Islet of Langerhans (tissue), 1 donor: ENCODE results near the gene BRCC3.

Experiments used
- FAIRE-seq: peaks from one replicate; lab custom pipeline; 2011; peaks lifted over from hg19 to GRCh38; lab: Jason Lieb, UNC

The BRCC3 gene

DNA sequence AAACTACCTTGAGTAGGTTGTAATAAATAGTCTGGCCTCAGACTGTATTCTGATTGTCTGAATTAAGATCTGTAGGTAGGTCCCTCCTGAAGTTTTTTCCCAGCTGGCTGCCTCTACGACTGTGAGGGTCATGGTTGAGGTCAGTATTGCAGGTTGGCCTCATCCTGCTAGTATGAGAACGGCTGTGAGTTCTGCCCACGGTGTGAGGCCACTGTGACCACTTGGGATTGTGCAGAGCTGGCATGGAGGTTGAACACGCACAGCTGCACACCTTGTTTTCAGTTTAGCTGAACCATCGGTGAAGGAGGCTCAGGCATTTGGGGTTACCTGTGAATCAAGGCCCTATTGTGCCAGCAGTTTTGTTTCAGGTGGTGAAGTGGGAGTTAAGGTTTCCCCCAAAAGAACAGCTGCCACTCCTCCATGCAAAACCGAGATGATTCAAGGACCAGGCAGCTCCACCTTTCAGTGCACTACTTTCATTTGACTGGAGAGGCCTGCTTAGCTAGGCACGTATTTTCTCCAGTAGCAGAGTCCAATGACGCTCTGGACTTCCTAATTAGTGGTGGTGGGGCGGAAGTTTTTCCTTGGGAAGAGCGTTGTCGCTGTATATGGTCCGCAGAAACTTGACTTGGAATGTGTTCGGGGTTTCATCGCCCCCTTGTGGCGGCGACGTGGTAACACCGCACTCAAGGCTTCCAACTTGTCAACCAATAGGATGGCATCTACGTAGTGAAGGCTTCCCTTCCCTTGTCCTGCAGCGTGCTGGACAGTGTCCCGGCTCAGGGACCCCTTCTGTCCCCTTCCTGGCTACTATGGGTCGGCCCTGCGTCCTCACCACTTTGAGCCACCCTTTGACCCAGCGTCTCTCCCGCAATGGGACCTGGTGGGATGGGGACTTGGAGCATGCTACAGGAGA, 14.2 kb upstream of the BRCC3 start:
- FAIRE-seq: peak; percentile 86

- no peak for FAIRE-seq
Observed at GRCh38 chrX:155061760-155062159, 9.5 kb upstream of the BRCC3 start.

- no peak for FAIRE-seq
Observed at GRCh38 chrX:155065035-155065734, 6.1 kb upstream of the BRCC3 start.

DNA sequence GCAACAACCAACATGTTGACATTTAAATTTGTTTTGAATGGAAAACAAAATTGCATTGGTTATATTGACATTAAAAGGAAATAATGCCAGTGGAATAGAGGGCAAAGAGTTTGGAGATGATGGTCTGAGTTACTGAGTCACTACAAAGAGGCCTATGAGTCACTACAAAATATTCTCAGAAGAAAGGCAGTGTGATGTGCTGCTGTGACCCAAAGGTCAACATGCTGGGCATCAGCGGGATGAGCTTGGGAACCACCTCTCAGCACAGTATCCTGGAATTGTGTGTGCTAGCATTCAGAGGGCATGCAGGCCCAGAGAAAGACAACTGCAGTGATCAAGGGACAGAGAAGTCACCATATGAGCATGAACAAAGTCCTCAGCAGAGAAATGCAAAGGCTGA, 3.1 kb upstream of the BRCC3 start:
- no peak for FAIRE-seq

DNA sequence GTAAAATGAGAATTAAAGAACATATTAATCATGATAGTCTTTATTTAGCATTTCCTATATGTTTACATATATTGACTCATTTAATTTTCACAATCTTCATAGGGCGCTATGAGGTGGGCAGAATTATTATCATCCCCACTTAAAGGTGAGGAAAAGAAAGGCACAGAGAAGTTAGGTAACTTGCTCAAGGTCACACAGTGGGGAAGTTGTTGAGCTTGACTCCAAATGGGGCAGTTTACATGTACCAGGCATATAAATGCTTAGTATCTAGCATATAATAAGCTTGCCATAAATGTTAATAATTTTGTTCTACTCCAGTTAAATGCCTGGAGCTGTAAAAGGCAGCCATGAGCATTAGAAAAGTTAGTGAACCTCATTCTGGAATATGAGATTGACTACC, 1.9 kb upstream of the BRCC3 start:
- FAIRE-seq: no peak

- FAIRE-seq: no peak
Observed at GRCh38 chrX:155070038-155070437, 1.3 kb upstream of the BRCC3 start.

- no peak for FAIRE-seq
Observed at GRCh38 chrX:155070663-155070974, 689 bp upstream of the BRCC3 start.

GRCh38 chrX:155071694-155072280, 479 bp downstream of the BRCC3 start:
- FAIRE-seq: no peak

DNA sequence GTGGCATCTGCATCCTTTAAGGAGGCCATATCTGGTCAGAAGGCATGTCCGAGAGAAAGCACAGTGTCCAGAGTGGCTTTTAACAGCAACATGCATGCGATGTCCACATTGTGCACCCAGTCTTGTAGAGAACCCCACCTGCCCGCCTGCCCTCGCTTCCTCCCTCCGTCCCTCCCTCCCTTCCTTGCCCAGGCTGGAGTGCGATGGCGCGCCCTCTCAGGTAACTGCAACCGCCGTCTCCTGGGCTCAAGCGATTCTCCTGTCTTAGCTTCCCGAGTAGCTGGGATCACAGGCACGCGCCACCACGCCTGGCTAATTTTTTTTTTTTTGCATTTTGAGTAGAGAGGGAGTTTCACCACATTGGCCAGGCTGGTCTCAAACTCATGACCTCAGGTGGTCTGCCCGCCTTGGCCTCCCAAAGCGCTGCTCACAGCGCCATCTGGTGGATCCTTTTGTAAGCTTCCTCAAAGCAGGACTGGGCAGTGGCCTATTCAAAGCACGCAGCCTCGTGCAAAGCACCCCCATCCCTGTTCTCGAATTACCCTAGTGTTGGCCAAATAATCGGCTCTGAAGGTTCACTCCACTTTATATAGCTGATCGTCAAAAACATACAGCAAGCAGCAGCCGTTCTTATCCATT, 15.0 kb downstream of the BRCC3 start:
- no peak for FAIRE-seq

- FAIRE-seq: no peak
Observed at GRCh38 chrX:155086961-155087735, 15.8 kb downstream of the BRCC3 start.

DNA sequence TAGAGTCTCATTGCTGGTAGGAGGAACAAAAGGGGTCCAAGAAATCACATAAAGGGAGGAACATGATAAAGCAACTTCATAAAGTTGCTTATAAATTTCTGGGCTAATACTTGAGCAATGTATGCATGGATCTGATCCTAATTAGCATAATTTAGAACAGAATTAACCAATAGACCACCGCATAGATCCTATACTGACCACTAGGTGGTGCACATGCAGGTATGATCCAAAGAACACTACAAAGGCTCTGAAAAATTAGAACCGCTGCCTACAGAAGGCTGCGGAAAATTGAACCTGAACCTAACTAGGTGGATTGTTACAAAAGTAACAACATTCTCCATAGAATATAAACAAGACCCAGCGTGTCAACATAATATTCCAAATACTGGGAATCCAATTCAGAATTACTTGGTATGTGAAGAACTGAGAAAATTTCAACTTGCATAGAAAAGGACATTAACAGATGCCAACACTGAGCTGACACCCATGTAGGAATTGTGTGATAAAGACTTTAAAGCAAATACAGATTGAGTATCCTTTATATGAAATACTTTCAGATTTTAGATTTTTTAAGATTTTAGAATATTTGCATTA, 23.3 kb downstream of the BRCC3 start:
- no peak for FAIRE-seq

DNA sequence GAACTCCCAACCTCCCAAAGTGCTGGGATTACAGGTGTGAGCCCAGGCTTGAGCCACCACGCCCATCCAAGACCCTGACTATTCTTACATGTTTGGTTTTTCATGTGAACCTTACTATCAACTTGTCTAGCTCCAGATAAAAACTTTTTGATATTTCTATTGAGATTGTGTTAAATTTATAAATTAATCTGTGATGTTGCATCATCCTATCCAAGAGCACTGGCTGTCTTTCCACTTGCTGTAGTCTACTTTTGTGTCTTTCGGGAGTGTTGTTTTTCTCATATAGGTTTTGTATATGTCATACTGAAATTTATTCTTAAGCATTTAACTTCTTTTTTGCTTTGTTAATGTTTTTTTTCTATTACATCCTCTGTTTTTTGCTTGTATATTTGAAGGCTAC, 34.6 kb downstream of the BRCC3 start:
- no peak for FAIRE-seq

- FAIRE-seq: no peak
Observed at GRCh38 chrX:155108427-155108826, 37.1 kb downstream of the BRCC3 start.

- FAIRE-seq: no peak
Observed at GRCh38 chrX:155112171-155112570, 40.9 kb downstream of the BRCC3 start.

DNA sequence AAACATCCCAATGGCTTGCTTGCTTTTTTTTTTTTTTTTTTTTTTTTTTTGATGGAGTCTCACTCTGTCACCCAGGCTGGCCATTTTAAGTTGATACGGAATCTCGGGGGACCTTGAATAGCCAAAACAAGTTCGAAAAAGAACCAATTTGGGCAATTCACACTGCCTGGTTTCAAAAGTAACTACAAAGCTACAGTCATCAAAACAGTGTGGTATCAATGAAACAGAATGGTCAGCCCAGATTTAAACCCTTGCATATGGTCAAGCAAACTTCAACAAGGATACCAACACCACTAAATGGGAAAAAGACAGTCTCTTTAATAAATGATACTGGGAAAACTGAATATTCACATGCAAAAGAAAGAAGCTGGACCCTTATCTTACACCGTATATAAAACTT, 41.8 kb downstream of the BRCC3 start:
- no peak for FAIRE-seq

DNA sequence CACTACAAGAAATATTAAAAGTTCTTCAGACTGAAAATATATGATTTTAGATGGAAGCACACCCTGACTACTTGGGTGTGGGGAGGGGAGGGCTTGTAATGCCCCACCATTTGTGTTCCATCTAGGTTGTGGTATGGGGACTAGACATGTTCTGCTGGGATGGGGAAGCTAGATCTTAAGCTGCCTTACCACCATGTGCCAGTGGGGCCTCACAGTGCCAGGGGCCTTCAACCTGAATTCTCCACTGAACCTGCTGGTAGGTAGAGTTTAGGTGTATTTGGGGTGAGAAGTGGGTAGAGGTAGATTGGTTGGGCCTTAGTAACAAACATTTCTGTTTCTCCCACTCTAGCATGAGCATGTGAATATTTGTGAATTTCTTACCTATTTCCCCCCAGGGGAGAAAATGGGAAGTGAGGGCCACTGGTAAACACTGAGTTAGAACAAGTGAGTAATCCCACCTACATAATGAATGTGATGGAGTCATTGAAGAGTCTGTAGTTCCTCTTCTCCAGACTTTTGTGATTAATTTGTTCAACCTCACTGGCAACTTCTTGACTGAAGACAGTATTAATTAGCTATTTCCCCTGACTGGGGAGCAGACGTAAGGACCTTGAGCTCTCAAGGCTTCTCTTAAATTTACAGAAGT, 44.0 kb downstream of the BRCC3 start:
- FAIRE-seq: no peak

- FAIRE-seq: no peak
Observed at GRCh38 chrX:155127465-155127864, 56.2 kb downstream of the BRCC3 start.

GRCh38 chrX:155127940-155128339, 56.6 kb downstream of the BRCC3 start:
- FAIRE-seq: no peak

DNA sequence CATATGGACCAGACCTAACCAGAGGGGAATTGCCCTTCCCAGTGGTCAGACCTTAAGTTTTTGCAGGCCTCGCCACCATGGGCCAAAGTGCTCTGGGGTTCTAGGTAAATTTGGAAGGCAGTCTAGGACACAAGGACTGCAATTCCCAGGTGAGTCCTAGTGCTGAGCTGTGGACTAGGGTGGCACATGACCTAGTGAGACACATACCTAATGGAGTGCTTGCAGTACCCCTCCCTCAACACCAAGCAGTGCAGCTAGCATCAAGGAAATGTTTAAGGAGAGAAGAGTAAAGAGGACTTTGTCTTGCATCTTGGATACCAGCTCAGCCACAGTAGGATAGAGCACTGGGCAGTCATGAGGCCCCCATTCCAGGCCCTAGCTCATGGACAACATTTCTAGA, 60.8 kb downstream of the BRCC3 start:
- no peak for FAIRE-seq

GRCh38 chrX:155134255-155134654, 62.9 kb downstream of the BRCC3 start:
- FAIRE-seq: no peak

DNA sequence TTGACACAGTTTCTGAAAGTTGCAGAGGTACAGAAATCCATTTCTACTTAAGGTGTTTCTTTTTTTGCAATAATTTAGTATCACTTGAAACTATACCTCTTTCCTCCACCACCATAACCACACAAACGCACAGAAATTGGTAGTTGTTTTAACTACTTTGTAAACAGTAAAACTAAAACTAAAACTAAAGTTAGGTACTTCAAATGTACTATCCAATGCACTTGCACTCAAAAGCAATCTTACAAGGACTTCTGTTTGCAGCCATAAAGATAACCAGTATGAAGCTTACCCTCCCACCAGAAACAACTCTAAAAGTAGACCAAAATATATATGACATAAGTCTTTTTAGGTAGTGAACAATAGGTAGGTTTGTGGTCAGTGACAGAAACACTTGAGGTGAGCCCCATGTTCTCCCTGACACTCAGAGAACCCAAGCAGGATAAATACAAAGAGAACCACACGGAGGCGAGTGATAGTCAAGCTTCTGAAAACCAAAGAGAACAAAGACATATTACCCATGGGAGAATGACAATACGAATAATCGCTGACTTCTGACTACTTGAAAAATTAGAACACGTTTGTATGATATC, 72.7 kb downstream of the BRCC3 start:
- FAIRE-seq: no peak
